Mucosa of descending colon (tissue), 3 donors: ENCODE data around the gene ARIH2. TPM values are rescaled to one million over a fixed set of nuclear protein-coding genes. Genes with fewer than 3 reads are reported as not detected.

Experiments
- ATAC-seq: fragments of 200-7000 bp; cut with Tn5 transposase; one replicate; pipeline ENCODE4 v1.9.1; 2020; ENCODE audit warnings: mild to moderate bottlenecking, moderate library complexity
- DNase-seq, 3 donors: peaks; one replicate each; pipeline ENCODE4 v3.0.0-alpha.2; 2020
- H3K36me3 ChIP-seq: fragments of 200-600 bp; one replicate; pipeline ENCODE4 v1.8.0; 2021; ENCODE audit warnings: low read depth, mild to moderate bottlenecking
- H3K4me1 ChIP-seq: fragments of 200-600 bp; one replicate; pipeline ENCODE4 v1.8.0; 2021; ENCODE audit warnings: low read depth, mild to moderate bottlenecking
- H3K4me3 ChIP-seq: fragments of 200-600 bp; one replicate; pipeline ENCODE4 v1.8.0; 2021; ENCODE audit warnings: mild to moderate bottlenecking
- H3K9me3 ChIP-seq: fragments of 200-600 bp; one replicate; pipeline ENCODE4 v1.8.0; 2021; ENCODE audit warnings: mild to moderate bottlenecking
- CTCF ChIP-seq: fragments of 200-600 bp; IDR thresholded peaks from one replicate; pipeline ENCODE4 v1.8.0; 2022; ENCODE audit warnings: antibody characterized with exemption, mild to moderate bottlenecking
- intact Hi-C, 2 donors: fragments of 100-400 bp; cut with DNase I in 1 of 2; cut with micrococcal nuclease in 1 of 2; formaldehyde crosslinking; loops; one replicate each; pipeline versions ENCODE4 v1.11.0 to v1.11.1; 2022; cut with DNase I, micrococcal nuclease
- total RNA-seq, 3 donors: library from RNA; stranded (reverse); fragmentation: NEBNext Ultra II Directional in 2 of 3; extraction: Animal tissue kit (Norgen Biotek cat#: 25700) in 2 of 3; gene quantifications; one replicate each; pipeline versions ENCODE4 v1.2.1 to v1.2.4, GENCODE V29; 2021 to 2023
- donor health status: DM: no; HTN: no; CAD: no; lungs with moderate emphysema.
- donor health status: DM: no; HTN: no; CAD: no.
- donor health status: DM: no; HTN: yes; CAD: no.

The ARIH2 gene
- total RNA-seq, 3 donors from 2014 or later = 73.3 to 109 (median 82.1) TPM

GRCh38 chr3:49028673-49029562, 110.3 kb downstream of the ARIH2 start, which contains the start of gene IMPDH2:
TSS of gene IMPDH2 (minus strand) at chr3:49029398. CDS start at chr3:49029350, 48 bp downstream.
- intact Hi-C loops = no loop called here
- H3K4me1 ChIP-seq = peaks cover 18% of the 10 kb centered on the region
- peak; percentile 97 for ATAC-seq

GRCh38 chr3:49029563-49029884, 110.9 kb downstream of the ARIH2 start:
- intact Hi-C loops = no loop called here
- Histone ChIP-seq H3K36me3 (peaks cover 5% of the 10 kb centered on the region), H3K4me1 (peaks cover 13% of the 10 kb centered on the region), H3K4me3 (peak overlapping the region; percentile 38), H3K9me3 (no peaks in the 10 kb centered on the region)
- no peak for TF ChIP-seq CTCF
- ATAC-seq (no peak), DNase-seq (no peak)

More at GRCh38 chr3:49028673-49029562, 110.3 kb downstream of the ARIH2 start, which contains the start of gene IMPDH2:
- peak; percentile 15 for TF ChIP-seq CTCF
- peak within 1 kb of the TSS; percentile 38 for H3K4me3 ChIP-seq
- DNase-seq = peak; percentile 96 to 97 (median 97)
- peaks cover 8% of the 10 kb centered on the region for H3K36me3 ChIP-seq
- H3K9me3 ChIP-seq = no peaks in the 10 kb centered on the region

DNA sequence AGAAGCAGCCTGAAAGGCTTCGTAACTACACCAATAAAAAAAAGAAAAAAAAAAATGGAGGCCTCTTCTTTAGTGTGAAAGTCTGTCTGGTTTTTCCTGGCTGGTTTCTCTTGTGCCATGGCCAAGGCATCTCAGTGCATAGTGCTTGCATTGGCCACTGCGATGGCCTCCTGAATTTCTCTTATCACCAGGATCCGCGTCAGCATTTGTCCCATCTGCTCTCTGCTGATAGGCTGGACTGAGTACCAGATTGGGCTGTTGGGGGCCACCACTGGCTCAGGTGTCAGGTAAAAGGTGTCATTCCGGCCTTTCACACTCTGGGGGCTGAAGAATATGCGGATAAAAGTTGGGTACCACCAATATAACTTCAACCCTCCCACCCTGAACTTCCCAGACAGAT, 111.7 kb downstream of the ARIH2 start:
- H3K9me3 ChIP-seq = no peaks in the 10 kb centered on the region
- ATAC-seq = no peak
- no peak for TF ChIP-seq CTCF
- H3K4me3 ChIP-seq = no peak overlapping the region
- no peaks in the 10 kb centered on the region for H3K36me3 ChIP-seq
- intact Hi-C loops = no loop called here
- H3K4me1 ChIP-seq = peaks cover 12% of the 10 kb centered on the region
- DNase-seq = no peak

DNA sequence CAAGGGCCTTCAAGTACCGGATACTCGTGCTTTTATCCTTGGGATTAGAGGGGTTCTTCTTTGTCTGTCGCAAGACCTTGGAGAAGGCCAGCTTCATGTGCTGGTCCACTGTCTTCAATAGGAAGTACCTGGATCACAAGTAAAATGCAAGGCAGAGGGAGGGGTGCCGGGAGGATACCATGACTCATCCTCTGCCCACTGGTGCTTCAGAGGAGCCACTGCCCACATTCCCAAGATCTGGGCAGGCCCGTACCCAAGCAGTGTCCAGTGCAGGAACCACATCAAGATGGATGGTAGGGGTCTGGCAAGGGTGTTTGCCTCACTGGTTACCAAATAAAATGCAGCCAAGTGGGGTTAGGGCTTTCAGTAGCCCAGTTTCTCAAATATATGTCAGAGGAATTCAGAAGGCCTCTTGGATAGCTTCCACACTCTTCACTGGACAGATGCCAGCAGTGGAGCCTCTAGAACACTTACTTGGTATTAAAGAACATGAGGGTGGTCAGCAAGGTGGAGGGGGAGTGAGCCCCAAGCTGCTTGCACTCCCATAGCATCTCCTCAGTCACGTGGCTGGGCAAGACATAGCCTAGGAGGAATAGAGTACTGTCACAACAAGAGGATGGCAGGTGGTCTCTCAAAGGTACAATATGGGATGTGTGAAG, 114.1 kb downstream of the ARIH2 start:
- no peak overlapping the region for H3K4me3 ChIP-seq
- ATAC-seq (no peak), DNase-seq (no peak)
- H3K9me3 ChIP-seq = no peaks in the 10 kb centered on the region
- H3K4me1 ChIP-seq = peaks cover 12% of the 10 kb centered on the region
- intact Hi-C loops = no loop called here
- TF ChIP-seq CTCF = no peak
- no peaks in the 10 kb centered on the region for H3K36me3 ChIP-seq

GRCh38 chr3:49034650-49035049, 116.0 kb downstream of the ARIH2 start:
- no peak for TF ChIP-seq CTCF
- no peak overlapping the region for H3K4me3 ChIP-seq
- intact Hi-C loops = no loop called here
- ATAC-seq (no peak), DNase-seq (no peak)
- no peaks in the 10 kb centered on the region for H3K36me3 ChIP-seq
- no peaks in the 10 kb centered on the region for H3K9me3 ChIP-seq
- H3K4me1 ChIP-seq = peaks cover 1% of the 10 kb centered on the region
